ENCODE data around the gene KCNE3.

The KCNE3 gene

GRCh38 chr11:74471668-74472429 lies 4.5 kb upstream of the KCNE3 start:
- no peak for DNase-seq

- no peak for DNase-seq
Measured at GRCh38 chr11:74471037-74471436, 3.7 kb upstream of the KCNE3 start.

DNA sequence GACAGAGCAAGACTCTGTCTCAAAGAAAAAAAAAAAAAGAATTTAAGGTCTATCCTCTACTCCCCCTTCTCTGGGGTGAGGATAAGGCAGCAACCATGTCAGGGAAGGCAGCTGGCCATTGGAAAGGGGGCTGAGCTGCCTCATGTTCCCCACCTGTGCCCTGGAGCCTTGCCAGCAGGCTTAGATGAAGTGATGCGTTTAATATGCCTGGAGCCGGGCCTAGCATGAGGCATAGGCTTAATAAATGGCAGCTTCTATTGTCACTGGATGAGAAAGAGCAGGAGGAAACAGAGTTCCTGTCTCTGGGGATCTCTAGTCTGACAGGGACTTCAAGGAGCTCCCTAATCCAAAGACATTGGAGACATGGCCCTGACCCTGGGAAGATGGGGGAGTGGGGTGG lies 3.2 kb upstream of the KCNE3 start:
- DNase-seq = no peak

DNA sequence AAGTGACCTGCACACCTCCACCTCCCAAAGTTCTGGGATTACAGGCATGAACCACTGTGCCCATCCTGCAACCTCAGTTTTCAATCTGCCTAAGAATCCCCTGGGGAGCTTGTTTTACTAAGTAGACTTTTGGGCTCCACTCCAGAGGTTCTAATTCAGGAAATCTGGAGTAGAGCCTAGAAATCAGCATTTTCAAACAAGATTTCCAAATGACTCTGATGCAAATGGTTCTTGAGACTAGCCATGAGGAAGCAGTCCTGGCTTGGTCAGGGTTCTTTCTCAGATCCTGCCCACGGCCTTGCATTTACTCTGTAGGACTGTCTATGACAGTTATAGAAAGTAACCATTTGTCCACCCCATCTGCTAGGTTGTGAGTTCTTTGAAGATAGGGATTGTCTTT lies 1.6 kb upstream of the KCNE3 start:
- DNase-seq = no peak

DNA sequence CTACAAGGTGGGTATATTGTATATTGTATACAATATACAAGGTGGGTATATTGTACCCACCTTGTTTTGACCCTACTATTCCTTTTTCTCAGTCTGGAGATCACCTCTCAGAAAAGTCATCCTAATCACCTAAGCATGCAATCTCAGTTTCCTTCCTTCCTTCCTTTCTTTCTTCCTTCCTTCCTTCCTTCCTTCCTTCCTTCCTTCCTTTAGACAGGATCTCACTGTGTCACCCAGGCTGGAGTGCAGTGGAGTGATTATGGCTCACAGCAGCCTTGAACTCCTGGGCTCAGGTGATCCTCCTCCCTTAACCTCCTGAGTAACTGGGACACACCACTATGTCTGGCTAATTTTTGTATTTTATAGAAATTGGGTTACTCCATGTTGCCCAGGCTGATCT lies 1.2 kb upstream of the KCNE3 start:
- no peak for DNase-seq

GRCh38 chr11:74468058-74468457 lies 709 bp upstream of the KCNE3 start:
- DNase-seq = no peak

- no peak for DNase-seq
Measured at GRCh38 chr11:74465291-74465708, 2.0 kb downstream of the KCNE3 start.

GRCh38 chr11:74464746-74465145 lies 2.6 kb downstream of the KCNE3 start:
- no peak for DNase-seq

DNA sequence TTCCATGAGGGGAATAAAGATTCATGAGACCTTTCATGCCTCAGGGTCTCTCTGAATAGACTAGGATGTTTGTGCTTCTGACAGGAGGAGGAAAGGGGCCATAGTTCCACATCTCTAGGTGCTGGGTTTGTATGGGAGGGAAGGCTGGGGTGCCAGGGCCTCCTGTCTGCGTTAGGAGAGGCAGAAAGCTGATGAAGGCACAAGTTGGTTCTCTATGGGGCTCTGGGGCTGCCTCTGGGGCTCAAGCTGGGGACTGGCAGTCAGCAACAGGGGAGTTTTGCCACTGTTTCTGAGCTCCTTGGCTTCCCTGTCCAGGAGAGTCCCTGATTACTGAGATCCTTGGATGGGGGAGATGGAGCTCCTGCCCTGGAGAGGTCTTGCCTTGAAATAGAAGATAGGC lies 4.1 kb downstream of the KCNE3 start:
- no peak for DNase-seq

- no peak for DNase-seq
Measured at GRCh38 chr11:74462631-74463030, 4.7 kb downstream of the KCNE3 start.

DNA sequence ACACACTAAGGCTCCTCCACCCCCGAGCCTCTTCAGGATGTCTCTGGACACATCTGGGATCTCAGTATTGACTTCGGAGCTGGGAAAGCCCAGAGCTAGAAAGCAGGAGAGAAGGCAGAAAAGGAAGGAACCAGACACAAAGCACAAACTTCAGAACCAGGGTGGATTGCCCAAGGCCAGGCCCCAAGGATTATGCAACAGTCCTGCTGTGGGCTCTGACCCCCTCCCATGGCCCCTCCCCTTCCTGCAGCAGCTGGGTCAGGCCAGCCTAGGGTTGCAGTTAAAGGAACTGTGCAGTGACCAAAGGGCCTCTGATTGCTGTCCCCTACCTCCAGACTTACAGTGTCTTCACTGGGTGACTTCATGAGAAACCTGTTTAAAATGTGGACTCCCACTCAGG lies 5.3 kb downstream of the KCNE3 start:
- peak; percentile 7 for DNase-seq

DNA sequence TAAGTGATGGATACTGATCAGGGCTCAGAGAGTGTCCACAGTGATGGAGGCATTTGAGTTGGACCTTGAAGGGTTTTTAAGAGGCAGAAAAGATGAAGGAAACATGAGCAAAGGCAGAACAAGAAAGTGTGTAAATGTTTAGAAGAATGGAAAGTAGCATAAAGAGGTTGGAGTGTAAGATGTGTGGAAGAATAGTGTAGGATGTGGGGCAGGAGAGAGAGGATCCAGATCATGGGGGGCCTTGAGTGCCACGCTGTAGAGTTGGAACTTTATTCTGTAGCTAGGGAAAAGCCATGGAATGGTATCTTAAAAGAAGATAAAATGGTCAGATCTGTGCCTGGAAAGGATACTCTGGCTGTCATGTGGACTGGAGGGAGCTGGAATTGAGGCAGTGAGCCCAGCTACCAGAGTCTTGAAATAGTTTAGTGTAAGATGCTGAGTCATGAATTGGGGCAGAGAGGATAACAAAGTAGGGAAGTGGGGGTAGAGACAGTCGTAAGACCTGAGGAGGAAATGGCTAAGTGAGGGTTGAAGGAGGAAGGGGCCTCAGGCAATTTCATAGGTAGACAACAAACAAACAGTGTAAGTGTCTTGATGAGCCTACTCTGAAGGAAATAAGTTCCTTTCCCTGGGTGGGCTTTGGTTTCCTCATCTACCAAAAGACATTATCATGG lies 6.7 kb downstream of the KCNE3 start:
- peak; percentile 57 for DNase-seq

DNA sequence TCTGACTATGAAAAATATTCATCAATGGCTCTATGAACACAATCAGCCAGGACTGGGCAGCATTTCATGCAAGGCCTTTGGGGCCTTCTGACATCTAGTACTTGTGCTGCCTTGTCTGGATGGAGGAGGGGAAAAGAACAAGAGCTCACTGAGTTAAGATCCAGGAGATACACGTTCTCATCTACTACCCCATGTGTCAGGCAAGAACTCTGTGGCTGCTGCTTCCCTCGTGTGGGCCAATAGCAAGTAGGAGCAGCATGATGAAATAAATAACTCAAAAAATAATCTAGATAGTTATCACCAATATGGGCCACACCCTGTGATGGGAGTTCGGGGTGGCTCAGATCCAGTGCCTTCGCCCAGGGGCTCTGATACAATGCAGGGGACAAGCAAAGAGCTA lies 7.3 kb downstream of the KCNE3 start:
- DNase-seq = no peak

- DNase-seq = no peak
Measured at GRCh38 chr11:74459584-74459983, 7.8 kb downstream of the KCNE3 start.

DNA sequence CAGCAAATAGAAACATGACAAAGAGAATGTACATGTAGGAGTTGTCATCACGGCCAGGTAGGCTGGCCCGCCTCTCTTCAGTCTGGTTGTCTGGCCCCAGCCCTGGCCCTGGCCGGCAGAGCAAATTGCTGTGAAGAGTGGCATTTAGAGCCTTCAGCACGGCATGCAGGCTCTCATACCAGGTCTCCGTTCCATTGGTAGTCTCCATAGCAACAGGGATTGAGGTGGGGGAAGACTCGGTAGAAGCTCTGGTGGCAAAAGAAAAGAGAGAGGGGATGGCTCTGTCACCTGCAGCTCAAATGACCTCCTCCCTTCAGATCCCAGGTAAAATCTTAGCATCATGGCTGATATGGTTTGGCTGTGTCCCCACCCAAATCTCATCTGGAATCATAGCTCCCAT lies 10.0 kb downstream of the KCNE3 start:
- no peak for DNase-seq

DNA sequence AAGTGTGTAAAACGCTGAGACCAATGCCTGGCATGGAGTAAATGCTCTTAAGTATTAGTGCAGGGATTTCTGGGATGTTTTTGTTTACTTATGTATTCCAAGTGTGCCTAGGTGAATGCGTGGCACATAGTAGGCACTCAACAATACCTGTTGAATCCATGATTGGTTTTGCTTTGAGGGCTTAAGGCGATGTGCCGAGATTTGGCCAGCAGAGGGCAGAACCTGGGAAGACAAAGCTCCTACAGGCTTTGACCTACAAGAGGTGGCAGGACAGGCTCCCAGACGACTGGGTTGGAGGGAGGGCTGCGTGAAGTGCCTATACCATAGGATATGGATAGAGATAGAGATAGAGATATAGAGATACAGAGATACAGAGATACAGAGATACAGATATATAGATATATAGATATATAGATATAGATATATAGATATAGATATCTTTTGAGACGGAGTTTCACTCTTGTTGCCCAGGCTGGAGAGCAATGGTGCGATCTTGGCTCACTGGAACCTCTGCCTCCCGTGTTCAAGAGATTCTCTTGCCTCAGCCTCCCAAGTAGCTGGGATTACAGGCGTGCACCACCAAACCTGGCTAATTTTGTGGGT lies 13.9 kb downstream of the KCNE3 start:
- peak; percentile 57 for DNase-seq

DNA sequence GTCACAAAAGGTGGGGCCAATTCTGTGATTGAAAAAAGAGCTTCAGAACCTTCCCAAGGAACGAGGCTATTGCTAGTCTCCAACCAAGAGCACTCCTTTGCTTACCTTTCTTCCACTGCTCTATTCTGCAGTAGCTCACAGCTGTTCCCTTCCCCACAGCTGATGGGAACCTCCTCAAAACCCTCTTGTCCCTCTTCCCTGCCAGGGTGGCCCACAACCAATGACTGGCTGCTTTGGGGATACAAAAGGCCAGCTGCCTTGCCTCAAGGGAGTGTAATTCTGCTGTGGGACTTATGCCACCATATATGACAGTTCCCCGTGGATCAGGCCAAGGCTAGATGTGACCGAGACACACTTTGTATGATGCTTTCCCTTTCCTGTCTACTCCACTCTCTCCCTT lies 15.0 kb downstream of the KCNE3 start:
- DNase-seq = no peak

GRCh38 chr11:74450318-74450717 lies 17.0 kb downstream of the KCNE3 start:
- peak; percentile 4 for DNase-seq

DNA sequence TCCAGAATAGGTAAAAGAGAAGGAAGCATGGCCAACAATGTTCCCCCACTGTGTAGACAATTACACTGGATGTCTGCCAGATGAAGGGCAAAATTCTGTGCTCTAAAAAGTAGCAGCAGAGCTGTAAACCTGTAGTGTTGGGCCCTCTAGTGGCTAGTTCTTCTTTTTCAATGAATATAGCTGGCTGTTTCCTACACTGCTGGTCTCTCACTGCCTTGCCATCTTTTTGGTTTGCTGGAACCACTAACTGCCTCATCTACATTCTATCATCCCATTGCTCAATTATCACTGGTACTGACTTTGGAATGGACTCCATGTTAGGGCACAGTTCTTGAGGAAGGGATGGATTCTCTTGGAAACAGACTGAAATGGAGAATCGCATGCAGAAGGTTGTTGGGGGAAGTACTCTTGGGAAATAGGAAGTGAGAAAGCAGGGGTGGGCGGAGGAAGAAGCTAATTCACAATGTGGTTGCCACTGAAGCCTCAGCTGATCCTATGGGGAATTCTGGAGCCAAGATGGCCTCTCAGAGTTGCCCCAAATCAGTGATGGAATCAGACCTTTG lies 17.9 kb downstream of the KCNE3 start:
- DNase-seq = peak; percentile 86

DNA sequence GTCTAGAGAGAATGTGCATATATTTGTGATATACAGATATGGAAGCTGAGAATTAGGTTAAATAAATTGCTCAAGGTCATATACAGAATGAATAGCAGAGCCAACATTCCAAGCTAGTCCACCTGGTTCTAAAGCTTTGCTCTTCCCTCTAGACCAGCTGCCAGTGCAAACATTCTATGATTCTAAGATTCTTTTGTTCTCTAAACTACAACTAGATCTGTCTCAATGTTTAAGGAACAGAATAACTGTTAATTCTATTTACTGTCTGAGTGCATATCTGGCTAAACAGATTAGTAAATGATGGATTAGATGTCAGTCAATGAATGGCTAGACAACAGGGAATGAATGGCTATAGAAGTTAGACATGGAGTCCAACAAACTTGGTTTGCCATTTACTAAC lies 19.6 kb downstream of the KCNE3 start:
- no peak for DNase-seq

GRCh38 chr11:74446532-74446938 lies 20.8 kb downstream of the KCNE3 start:
- peak; percentile 50 for DNase-seq

GRCh38 chr11:74444173-74444826 lies 23.0 kb downstream of the KCNE3 start:
- DNase-seq = no peak
